Measurements from ENCODE around the gene WDR81. TPM values are rescaled to one million over a fixed set of nuclear protein-coding genes. Genes with fewer than 3 reads are reported as not detected.
"Not testable (repeated sequence)": the region's sequence is repeated elsewhere in the genome, so short reads cannot be mapped to it uniquely, and the experiment has no call there.

WDR81 gene
- total RNA-seq, 1 donor from 2014 or later = 9.3 TPM

DNA sequence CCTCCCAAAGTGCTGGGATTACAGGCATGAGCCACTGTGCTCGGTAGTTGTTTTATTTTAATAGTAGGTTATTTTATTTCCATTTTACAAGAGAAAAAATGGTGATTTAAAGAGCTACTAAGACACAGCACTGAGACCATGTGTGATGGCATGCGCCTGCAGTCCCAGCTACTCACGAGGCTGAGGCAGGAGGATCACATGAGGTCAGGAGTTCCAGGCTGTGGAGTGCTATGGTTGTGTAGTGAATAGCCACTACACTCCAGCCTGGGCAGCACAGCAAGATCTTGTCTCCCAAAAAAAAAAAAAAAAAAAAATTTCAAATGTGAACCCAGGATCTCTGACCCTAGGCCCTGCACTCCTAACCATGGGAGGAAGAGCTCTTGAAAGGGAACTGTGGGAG, 41.1 kb downstream of the WDR81 start:
- intact Hi-C loops (cut with micrococcal nuclease) = no loop called here
- no peak for DNase-seq
- Histone ChIP-seq H3K4me1 (peaks cover 34% of the 10 kb centered on the region), H3K27ac (replicated peaks) (peak overlapping the region; percentile 85), H3K27me3 (ENCODE audit: low read depth) (peaks cover 35% of the 10 kb centered on the region), H3K36me3 (no peaks in the 10 kb centered on the region), H3K4me3 (no peak overlapping the region), H3K9me3 (replicated peaks) (no peaks in the 10 kb centered on the region)
- TF ChIP-seq, protein P1, sequence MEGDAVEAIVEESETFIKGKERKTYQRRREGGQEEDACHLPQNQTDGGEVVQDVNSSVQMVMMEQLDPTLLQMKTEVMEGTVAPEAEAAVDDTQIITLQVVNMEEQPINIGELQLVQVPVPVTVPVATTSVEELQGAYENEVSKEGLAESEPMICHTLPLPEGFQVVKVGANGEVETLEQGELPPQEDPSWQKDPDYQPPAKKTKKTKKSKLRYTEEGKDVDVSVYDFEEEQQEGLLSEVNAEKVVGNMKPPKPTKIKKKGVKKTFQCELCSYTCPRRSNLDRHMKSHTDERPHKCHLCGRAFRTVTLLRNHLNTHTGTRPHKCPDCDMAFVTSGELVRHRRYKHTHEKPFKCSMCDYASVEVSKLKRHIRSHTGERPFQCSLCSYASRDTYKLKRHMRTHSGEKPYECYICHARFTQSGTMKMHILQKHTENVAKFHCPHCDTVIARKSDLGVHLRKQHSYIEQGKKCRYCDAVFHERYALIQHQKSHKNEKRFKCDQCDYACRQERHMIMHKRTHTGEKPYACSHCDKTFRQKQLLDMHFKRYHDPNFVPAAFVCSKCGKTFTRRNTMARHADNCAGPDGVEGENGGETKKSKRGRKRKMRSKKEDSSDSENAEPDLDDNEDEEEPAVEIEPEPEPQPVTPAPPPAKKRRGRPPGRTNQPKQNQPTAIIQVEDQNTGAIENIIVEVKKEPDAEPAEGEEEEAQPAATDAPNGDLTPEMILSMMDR (IDR thresholded peaks at IDR 0.05; ENCODE audit: borderline replicate concordance) = no peak

GRCh38 chr17:1766382-1767135, 42.1 kb downstream of the WDR81 start:
- TF ChIP-seq, protein P1 (IDR thresholded peaks at IDR 0.05; ENCODE audit: borderline replicate concordance) = no peak
- Histone ChIP-seq H3K4me1 (peaks cover 34% of the 10 kb centered on the region), H3K9me3 (replicated peaks) (no peaks in the 10 kb centered on the region), H3K4me3 (no peak overlapping the region), H3K27ac (replicated peaks) (peak overlapping the region; percentile 85), H3K27me3 (ENCODE audit: low read depth) (peaks cover 35% of the 10 kb centered on the region), H3K36me3 (no peaks in the 10 kb centered on the region)
- DNase-seq = no peak
- intact Hi-C loops (cut with micrococcal nuclease) = no loop called here

GRCh38 chr17:1767358-1767757, 42.9 kb downstream of the WDR81 start:
- Histone ChIP-seq H3K4me3 (no peak overlapping the region), H3K36me3 (no peaks in the 10 kb centered on the region), H3K9me3 (replicated peaks) (no peaks in the 10 kb centered on the region), H3K4me1 (peaks cover 34% of the 10 kb centered on the region), H3K27me3 (ENCODE audit: low read depth) (peaks cover 29% of the 10 kb centered on the region), H3K27ac (replicated peaks) (peak overlapping the region; percentile 46)
- TF ChIP-seq, protein P1 (IDR thresholded peaks at IDR 0.05; ENCODE audit: borderline replicate concordance) = no peak
- intact Hi-C loops (cut with micrococcal nuclease) = no loop called here
- DNase-seq = no peak

- TF ChIP-seq, protein P1 (IDR thresholded peaks at IDR 0.05; ENCODE audit: borderline replicate concordance) = no peak
- H3K4me1 ChIP-seq = peaks cover 34% of the 10 kb centered on the region
- H3K9me3 ChIP-seq (replicated peaks) = no peaks in the 10 kb centered on the region
- DNase-seq = no peak
- intact Hi-C loops (cut with micrococcal nuclease) = no loop called here
- H3K4me3 ChIP-seq = no peak overlapping the region
- peaks cover 22% of the 10 kb centered on the region for H3K27me3 ChIP-seq (ENCODE audit: low read depth)
- no peaks in the 10 kb centered on the region for H3K36me3 ChIP-seq
- no peak overlapping the region for H3K27ac ChIP-seq (replicated peaks)
Observed at GRCh38 chr17:1769822-1770477, 45.4 kb downstream of the WDR81 start.

GRCh38 chr17:1773000-1773695, 48.6 kb downstream of the WDR81 start:
- Histone ChIP-seq H3K36me3 (peaks cover 22% of the 10 kb centered on the region), H3K4me1 (peaks cover 17% of the 10 kb centered on the region), H3K27ac (replicated peaks) (peak overlapping the region; percentile 58)
- intact Hi-C loops (cut with micrococcal nuclease); H3K27me3 ChIP-seq (ENCODE audit: low read depth); DNase-seq; H3K9me3 ChIP-seq (replicated peaks); H3K4me3 ChIP-seq: not testable (repeated sequence)

Measured in left ventricle myocardium inferior (tissue), 1 donor.